GM23248 (cell line): ENCODE measurements around the gene LRRFIP1. TPM values are rescaled to one million over a fixed set of nuclear protein-coding genes. Genes with fewer than 3 reads are reported as not detected.
"Not testable (repeated sequence)": the region's sequence is repeated elsewhere in the genome, so short reads cannot be mapped to it uniquely, and the experiment has no call there.

ENCODE experiments used
- DNase-seq: peaks from one replicate; pipeline ENCODE4 v3.0.0-alpha.2; 2015
- H2AFZ ChIP-seq: fragments of 200-600 bp; sonication (generic); 2 replicates; pipeline ENCODE4 v1.6.1; 2016; ENCODE audit warnings: antibody characterized with exemption
- H3F3A ChIP-seq: fragments of 200-600 bp; sonication (generic); 2 replicates; pipeline ENCODE4 v1.6.1; 2016; ENCODE audit warnings: mild to moderate bottlenecking, antibody characterized with exemption, mixed run types; ENCODE audit not compliant: insufficient read depth
- H3K27ac ChIP-seq: fragments of 200-600 bp; sonication (generic); 2 replicates; pipeline ENCODE4 v1.5.1; 2016; ENCODE audit warnings: mild to moderate bottlenecking
- H3K27me3 ChIP-seq: fragments of 200-600 bp; sonication (generic); replicated peaks from 2 replicates; pipeline ENCODE4 v1.6.1; 2016; ENCODE audit warnings: mild to moderate bottlenecking; ENCODE audit not compliant: insufficient read depth
- H3K36me3 ChIP-seq: fragments of 200-600 bp; sonication (generic); 2 replicates; pipeline ENCODE4 v1.6.1; 2016; ENCODE audit warnings: low read depth, mild to moderate bottlenecking
- H3K4me1 ChIP-seq: fragments of 200-600 bp; sonication (generic); 2 replicates; pipeline ENCODE4 v1.6.1; 2016; ENCODE audit warnings: mild to moderate bottlenecking; ENCODE audit not compliant: insufficient read depth
- H3K4me2 ChIP-seq: fragments of 200-600 bp; sonication (generic); one replicate; pipeline ENCODE4 v1.6.1; 2016; ENCODE audit warnings: mild to moderate bottlenecking; ENCODE audit not compliant: unreplicated experiment
- H3K4me3 ChIP-seq: fragments of 200-600 bp; sonication (generic); 2 replicates; pipeline ENCODE4 v1.5.1; 2016; ENCODE audit warnings: mild to moderate bottlenecking
- H3K79me2 ChIP-seq: fragments of 200-600 bp; sonication (generic); 2 replicates; pipeline ENCODE4 v1.6.1; 2016; ENCODE audit warnings: mild to moderate bottlenecking; ENCODE audit not compliant: insufficient read depth
- H3K9ac ChIP-seq: fragments of 200-600 bp; sonication (generic); 2 replicates; pipeline ENCODE4 v1.6.1; 2016; ENCODE audit warnings: mild to moderate bottlenecking
- H3K9me2 ChIP-seq: fragments of 200-600 bp; sonication (generic); 2 replicates; pipeline ENCODE4 v1.6.1; 2016; ENCODE audit warnings: mixed run types, mild to moderate bottlenecking, moderate library complexity; ENCODE audit not compliant: insufficient read depth
- H3K9me3 ChIP-seq: fragments of 200-600 bp; sonication (generic); one replicate; pipeline ENCODE4 v1.6.1; 2017; ENCODE audit warnings: low read depth
- H4K20me1 ChIP-seq: fragments of 200-600 bp; sonication (generic); 2 replicates; pipeline ENCODE4 v1.6.0; 2016; ENCODE audit not compliant: insufficient read depth
- EZH2 ChIP-seq: fragments of 200-600 bp; sonication (generic); IDR thresholded peaks from 2 replicates; pipeline ENCODE4 v1.6.1; 2018; ENCODE audit warnings: antibody characterized with exemption, mild to moderate bottlenecking; ENCODE audit not compliant: insufficient read depth, poor library complexity, severe bottlenecking
- EZH2phosphoT487 ChIP-seq: fragments of 200-600 bp; sonication (generic); IDR thresholded peaks from 2 replicates; pipeline ENCODE4 v1.6.1; 2018; ENCODE audit warnings: antibody characterized with exemption, moderate library complexity, mild to moderate bottlenecking, low read depth; ENCODE audit not compliant: insufficient read depth
- WGBS, 2 experiments: methylation state at CpG; one replicate each; pipeline ENCODE4 v1.1.6; 2015 to 2017; ENCODE audit warnings: low lambda C conversion rate in 2 of 2, low coverage in 1 of 2; ENCODE audit errors: missing lambda C conversion rate in 2 of 2; 5-methylcytosine and 5-hydroxymethylcytosine counted together
- in situ Hi-C: fragments of 300-500 bp; cut with MboI; formaldehyde crosslinking; loops from 2 replicates; pipeline ENCODE4 v1.15.0; 2020
- polyA plus RNA-seq: library from polyadenylated mRNA; unstranded; fragments of >200 nt; fragmentation: Nextera tagmentation; extraction: Ambion mirVana; gene quantifications from 2 replicates; pipeline ENCODE4 v1.2.1, GENCODE V29; 2016
- total RNA-seq: library from RNA; depleted of rRNA; stranded (reverse); fragments of >200 nt; shearing (Covaris generic); gene quantifications from 2 replicates; pipeline ENCODE4 v1.2.3, GENCODE V29; 2014

LRRFIP1 gene
- total and polyA plus RNA-seq, 2 experiments from 2014 or later, result 84.4 to 159 TPM

GRCh38 chr2:237746302-237747080, 119.1 kb downstream of the LRRFIP1 start:
- Histone ChIP-seq H3K36me3 (peaks cover 29% of the 10 kb centered on the region), H3K27me3 (no peaks in the 10 kb centered on the region), H4K20me1 (no peaks in the 10 kb centered on the region), H3K4me3 (no peak overlapping the region), H3K9ac (no peak overlapping the region), H3K9me3 (no peaks in the 10 kb centered on the region), H3F3A (peaks cover 17% of the 10 kb centered on the region), H3K4me1 (peaks cover 12% of the 10 kb centered on the region), H3K79me2 (peaks cover 72% of the 10 kb centered on the region), H3K4me2 (no peak overlapping the region), H2AFZ (no peak overlapping the region), H3K9me2 (no peaks in the 10 kb centered on the region), H3K27ac (no peak overlapping the region)
- in situ Hi-C loops, result loop anchor here (10.0 kb wide), 2 partner anchors 72 to 162 kb away; no protein-coding TSS in a partner anchor
- WGBS, 2 experiments, result 84 to 85% methylated on average over 15 of the region's 15 CpGs
- no peak for DNase-seq
- TF ChIP-seq EZH2phosphoT487 (no peak), EZH2 (no peak)

GRCh38 chr2:237747189-237747588, 119.8 kb downstream of the LRRFIP1 start:
- Histone ChIP-seq H3K4me2 (no peak overlapping the region), H3K27me3 (no peaks in the 10 kb centered on the region), H3K27ac (no peak overlapping the region), H3K9ac (no peak overlapping the region), H3K4me3 (no peak overlapping the region), H3K9me2 (no peaks in the 10 kb centered on the region), H3K79me2 (peaks cover 65% of the 10 kb centered on the region), H4K20me1 (no peaks in the 10 kb centered on the region), H2AFZ (no peak overlapping the region), H3K36me3 (peaks cover 33% of the 10 kb centered on the region), H3K4me1 (peaks cover 12% of the 10 kb centered on the region), H3F3A (peaks cover 17% of the 10 kb centered on the region), H3K9me3 (no peaks in the 10 kb centered on the region)
- in situ Hi-C loops, result loop anchor here (10.0 kb wide), 2 partner anchors 72 to 162 kb away; no protein-coding TSS in a partner anchor
- DNase-seq, result no peak
- TF ChIP-seq EZH2phosphoT487 (no peak), EZH2 (no peak)
- WGBS, 2 experiments, result 81 to 89% methylated on average over 9 of the region's 9 CpGs

- 83 to 87% methylated on average over 11 of the region's 11 CpGs for WGBS, 2 experiments
- H4K20me1 ChIP-seq, result no peaks in the 10 kb centered on the region
- no peak overlapping the region for H3K9ac ChIP-seq
- TF ChIP-seq EZH2 (no peak), EZH2phosphoT487 (no peak)
- DNase-seq, result no peak
- H3K27me3 ChIP-seq, result no peaks in the 10 kb centered on the region
- peaks cover 47% of the 10 kb centered on the region for H3K79me2 ChIP-seq
- in situ Hi-C loops, result loop anchor here (10.0 kb wide), 2 partner anchors 74 to 164 kb away; no protein-coding TSS in a partner anchor
- H2AFZ ChIP-seq, result no peak overlapping the region
- no peak overlapping the region for H3K27ac ChIP-seq
- H3K9me3 ChIP-seq, result no peaks in the 10 kb centered on the region
- no peak overlapping the region for H3K4me3 ChIP-seq
- peaks cover 13% of the 10 kb centered on the region; the same call in 1 of the 2 replicates for H3F3A ChIP-seq
- H3K4me1 ChIP-seq, result peaks cover 4% of the 10 kb centered on the region
- no peaks in the 10 kb centered on the region for H3K9me2 ChIP-seq
- peaks cover 42% of the 10 kb centered on the region for H3K36me3 ChIP-seq
- no peak overlapping the region for H3K4me2 ChIP-seq
Observed at GRCh38 chr2:237749002-237749401, 121.6 kb downstream of the LRRFIP1 start.

- no peak for DNase-seq
- 95 to 100% methylated on average over 2 of the region's 2 CpGs for WGBS, 2 experiments
- Histone ChIP-seq H4K20me1 (no peaks in the 10 kb centered on the region), H3K27me3 (no peaks in the 10 kb centered on the region), H3K27ac (no peak overlapping the region), H3K9me3 (no peaks in the 10 kb centered on the region), H3K79me2 (peaks cover 38% of the 10 kb centered on the region), H3K4me3 (no peak overlapping the region), H3K4me2 (no peak overlapping the region), H3K4me1 (no peaks in the 10 kb centered on the region), H3K9ac (no peak overlapping the region), H2AFZ (no peak overlapping the region), H3K36me3 (peaks cover 50% of the 10 kb centered on the region), H3K9me2 (no peaks in the 10 kb centered on the region), H3F3A (peaks cover 5% of the 10 kb centered on the region; the same call in 1 of the 2 replicates)
- in situ Hi-C loops, result loop anchor here (10.0 kb wide), 2 partner anchors 75 to 165 kb away; no protein-coding TSS in a partner anchor
- TF ChIP-seq EZH2phosphoT487 (no peak), EZH2 (no peak)
Observed at GRCh38 chr2:237749961-237750360, 122.6 kb downstream of the LRRFIP1 start.

- H3K9ac ChIP-seq, H3F3A ChIP-seq, H3K4me1 ChIP-seq, DNase-seq, H4K20me1 ChIP-seq, H3K27me3 ChIP-seq, in situ Hi-C loops, H3K27ac ChIP-seq, H3K9me2 ChIP-seq, H2AFZ ChIP-seq, H3K9me3 ChIP-seq, H3K4me3 ChIP-seq, H3K4me2 ChIP-seq: not testable (repeated sequence)
- peaks cover 55% of the 10 kb centered on the region for H3K36me3 ChIP-seq
- peaks cover 34% of the 10 kb centered on the region for H3K79me2 ChIP-seq
- WGBS, 2 experiments, result 98% methylated on average over 15 of the region's 15 CpGs
Observed at GRCh38 chr2:237750441-237750840, 123.1 kb downstream of the LRRFIP1 start.
